Suprapubic skin (tissue), 4 donors: Measurements from ENCODE around the gene BCAP31. TPM values are rescaled to one million over a fixed set of nuclear protein-coding genes. Genes with fewer than 3 reads are reported as not detected.

Experiments used
- DNase-seq, 2 donors: peaks; one replicate each; pipeline ENCODE4 v3.0.0-alpha.2; 2019; ENCODE audit warnings: low spot score in 2 of 2
- H3K27ac ChIP-seq: fragments of 200-600 bp; sonication (generic); one replicate; pipeline ENCODE4 v1.5.1; 2019
- H3K27me3 ChIP-seq: fragments of 200-600 bp; sonication (generic); one replicate; pipeline ENCODE4 v1.5.1; 2019
- H3K36me3 ChIP-seq: fragments of 200-600 bp; sonication (generic); one replicate; pipeline ENCODE4 v1.5.1; 2019
- H3K4me1 ChIP-seq: fragments of 200-600 bp; sonication (generic); one replicate; pipeline ENCODE4 v1.5.1; 2019
- H3K4me3 ChIP-seq: fragments of 200-600 bp; sonication (generic); one replicate; pipeline ENCODE4 v1.5.1; 2019; ENCODE audit warnings: mild to moderate bottlenecking
- H3K9me3 ChIP-seq: fragments of 200-600 bp; sonication (generic); one replicate; pipeline ENCODE4 v1.5.1; 2019
- CTCF ChIP-seq, 2 donors: fragments of 200-600 bp in 1 of 2; fragments of 450-650 bp in 1 of 2; sonication (generic) in 1 of 2; IDR thresholded peaks; one replicate each; pipeline ENCODE4 v1.5.1; 2016 to 2019; ENCODE audit warnings: antibody characterized with exemption in 2 of 2, mild to moderate bottlenecking in 1 of 2, moderate library complexity in 1 of 2
- EP300 ChIP-seq: sonication (generic); formaldehyde crosslinking; IDR thresholded peaks from one replicate; pipeline ENCODE4 v1.6.1; 2017; ENCODE audit warnings: antibody characterized with exemption
- POLR2A ChIP-seq, 2 donors: fragments of 450-650 bp; IDR thresholded peaks; one replicate each; pipeline ENCODE4 v1.6.1; 2017; ENCODE audit warnings: antibody characterized with exemption in 2 of 2, mild to moderate bottlenecking in 2 of 2, moderate library complexity in 2 of 2
- POLR2AphosphoS5 ChIP-seq, 3 donors: sonication (generic); formaldehyde crosslinking; IDR thresholded peaks; one replicate each; pipeline ENCODE4 v1.6.1; 2017; ENCODE audit warnings: antibody characterized with exemption in 3 of 3
- WGBS: methylation state at CpG from one replicate; pipeline ENCODE4 v1.1.5; 2018; 5-methylcytosine and 5-hydroxymethylcytosine counted together
- total RNA-seq, 4 donors: library from RNA; depleted of rRNA; stranded (reverse); fragments of >200 nt; gene quantifications; one replicate each; pipeline ENCODE4 v1.1.0, GENCODE V29; 2016

BCAP31 gene
- total RNA-seq, 4 donors from 2014 or later = 112 to 170 (median 167) TPM

- Histone ChIP-seq H3K9me3 (no peaks in the 10 kb centered on the region), H3K4me1 (peaks cover 57% of the 10 kb centered on the region)
- TF ChIP-seq POLR2AphosphoS5 (IDR thresholded peaks at IDR 0.05) (no peak), CTCF (IDR thresholded peaks at IDR 0.05) (no peak), EP300 (no peak), POLR2A (IDR thresholded peaks at IDR 0.05) (no peak)
Observed at GRCh38 chrX:153722704-153723350, 1.4 kb downstream of the BCAP31 start.

GRCh38 chrX:153719701-153720100, 4.5 kb downstream of the BCAP31 start:
- TF ChIP-seq POLR2AphosphoS5 (IDR thresholded peaks at IDR 0.05) (no peak), CTCF (IDR thresholded peaks at IDR 0.05) (no peak), POLR2A (IDR thresholded peaks at IDR 0.05) (no peak), EP300 (no peak)
- H3K27ac ChIP-seq = no peak overlapping the region
- H3K4me3 ChIP-seq = no peak overlapping the region
- H3K9me3 ChIP-seq = no peaks in the 10 kb centered on the region
- 78% methylated on average over 2 of the region's 2 CpGs for WGBS
- DNase-seq = no peak
- H3K36me3 ChIP-seq = peaks cover 32% of the 10 kb centered on the region
- no peaks in the 10 kb centered on the region for H3K27me3 ChIP-seq
- H3K4me1 ChIP-seq = peaks cover 27% of the 10 kb centered on the region

More at GRCh38 chrX:153722704-153723350, 1.4 kb downstream of the BCAP31 start:
- Histone ChIP-seq H3K27ac (peak overlapping the region; percentile 92), H3K27me3 (no peaks in the 10 kb centered on the region), H3K4me3 (peak overlapping the region; percentile 73), H3K36me3 (peaks cover 19% of the 10 kb centered on the region)
- DNase-seq = no peak
- WGBS = 73% methylated on average over 11 of the region's 12 CpGs

GRCh38 chrX:153719238-153719637, 4.9 kb downstream of the BCAP31 start:
- no peak for DNase-seq
- Histone ChIP-seq H3K9me3 (no peaks in the 10 kb centered on the region), H3K4me3 (no peak overlapping the region), H3K36me3 (peaks cover 33% of the 10 kb centered on the region), H3K27me3 (no peaks in the 10 kb centered on the region), H3K27ac (no peak overlapping the region), H3K4me1 (peaks cover 26% of the 10 kb centered on the region)
- TF ChIP-seq CTCF (IDR thresholded peaks at IDR 0.05) (no peak), EP300 (no peak), POLR2A (IDR thresholded peaks at IDR 0.05) (no peak), POLR2AphosphoS5 (IDR thresholded peaks at IDR 0.05) (no peak)
- 50% methylated on average over 1 of the region's 2 CpGs for WGBS

- no peak for DNase-seq
- no peak overlapping the region for H3K27ac ChIP-seq
- TF ChIP-seq POLR2A (IDR thresholded peaks at IDR 0.05) (no peak), CTCF (IDR thresholded peaks at IDR 0.05) (no peak), POLR2AphosphoS5 (IDR thresholded peaks at IDR 0.05) (no peak), EP300 (no peak)
- no peaks in the 10 kb centered on the region for H3K9me3 ChIP-seq
- H3K4me1 ChIP-seq = peaks cover 18% of the 10 kb centered on the region
- H3K36me3 ChIP-seq = peaks cover 33% of the 10 kb centered on the region
- WGBS = 93% methylated on average over 9 of the region's 9 CpGs
- no peak overlapping the region for H3K4me3 ChIP-seq
- H3K27me3 ChIP-seq = no peaks in the 10 kb centered on the region
Observed at GRCh38 chrX:153717445-153717844, 6.7 kb downstream of the BCAP31 start.

GRCh38 chrX:153714256-153714655, 9.9 kb downstream of the BCAP31 start:
- H3K9me3 ChIP-seq = no peaks in the 10 kb centered on the region
- peaks cover 23% of the 10 kb centered on the region for H3K36me3 ChIP-seq
- no peak overlapping the region for H3K27ac ChIP-seq
- H3K27me3 ChIP-seq = no peaks in the 10 kb centered on the region
- no peak for TF ChIP-seq EP300
- no peak for TF ChIP-seq POLR2A (IDR thresholded peaks at IDR 0.05)
- TF ChIP-seq CTCF (IDR thresholded peaks at IDR 0.05) = no peak
- no peak for TF ChIP-seq POLR2AphosphoS5 (IDR thresholded peaks at IDR 0.05)
- WGBS = 83% methylated on average over 3 of the region's 3 CpGs
- no peaks in the 10 kb centered on the region for H3K4me1 ChIP-seq
- no peak overlapping the region for H3K4me3 ChIP-seq
- no peak for DNase-seq
